Measurements from ENCODE around the gene PAQR4. TPM values are rescaled to one million over a fixed set of nuclear protein-coding genes. Genes with fewer than 3 reads are reported as not detected.
A peak's percentile ranks its signal among the peaks of the same experiment; 100 is the strongest.

The PAQR4 gene
- total and polyA plus RNA-seq, 2 of the 13 experiments (the other 11 are each of a cell fraction or from before 2014, with no cell fraction given): 15.9 to 24.8 TPM

GRCh38 chr16:2981177-2981898 lies 12.2 kb downstream of the PAQR4 start (continued):
- TF ChIP-seq ZNF761 (CRISPR knock-in tag; conservative IDR thresholded peaks at IDR 0.05): no peak
- no peak; the same call in 1 of the 2 replicates for TF ChIP-seq BCL6 (CRISPR knock-in tag; IDR thresholded peaks at IDR 0.05)
- no peak; the same call in 1 of the 2 replicates for TF ChIP-seq HOXD1 (CRISPR knock-in tag; IDR thresholded peaks at IDR 0.05)
- peak; percentile 78; the same call in 1 of the 2 replicates for TF ChIP-seq ZBTB20 (CRISPR knock-in tag; IDR thresholded peaks at IDR 0.05; ENCODE audit: borderline replicate concordance, low read depth)
- peak; percentile 94 for TF ChIP-seq ZNF280D (CRISPR knock-in tag; IDR thresholded peaks at IDR 0.05)
- no peak for TF ChIP-seq GATA4 (IDR thresholded peaks at IDR 0.05; ENCODE audit: borderline replicate concordance, low read depth)
- TF ChIP-seq NCOA2 (CRISPR knock-in tag; IDR thresholded peaks at IDR 0.05): peak; percentile 50; the same call in 1 of the 2 replicates
- no peak for TF ChIP-seq ZNF318 (CRISPR knock-in tag; IDR thresholded peaks at IDR 0.05)
- TF ChIP-seq PHF8 (CRISPR knock-in tag; IDR thresholded peaks at IDR 0.05): no peak
- no peak for TF ChIP-seq SRSF9 (IDR thresholded peaks at IDR 0.05; ENCODE audit: borderline replicate concordance, insufficient read depth, low read depth, low read length, poor library complexity, severe bottlenecking)
- peak; percentile 91 for TF ChIP-seq GABPB1 (CRISPR knock-in tag; IDR thresholded peaks at IDR 0.05)
- TF ChIP-seq ZNF687 (CRISPR knock-in tag; IDR thresholded peaks at IDR 0.05): peak; percentile 83
- TF ChIP-seq TBP (CRISPR knock-in tag; IDR thresholded peaks at IDR 0.05): no peak
